NCI-H2196 (cell line): ENCODE data around the gene PRM3.

Experiments
- DNase-seq: peaks from one replicate; lab custom pipeline; 2025; ENCODE audit not compliant: unreplicated experiment; lab: John Stamatoyannopoulos, UW

PRM3 gene

GRCh38 chr16:11259655-11260595 lies 13.5 kb downstream of the PRM3 start:
- no peak for DNase-seq

GRCh38 chr16:11258553-11259492 lies 14.6 kb downstream of the PRM3 start:
- DNase-seq, result peak; percentile 47

GRCh38 chr16:11257131-11257938 lies 16.1 kb downstream of the PRM3 start:
- DNase-seq, result peak; percentile 80

GRCh38 chr16:11256661-11257130 lies 16.7 kb downstream of the PRM3 start:
- DNase-seq, result peak; percentile 45

GRCh38 chr16:11255737-11256660 lies 17.4 kb downstream of the PRM3 start, which contains the start of gene SOCS1:
Gene SOCS1 (minus strand): TSS chr16:11256204. CDS start chr16:11255478, 726 bp downstream.
- DNase-seq, result peak; percentile 87

GRCh38 chr16:11254913-11255736 lies 18.3 kb downstream of the PRM3 start:
- DNase-seq, result peak; percentile 31

GRCh38 chr16:11253995-11254912 lies 19.2 kb downstream of the PRM3 start:
- DNase-seq, result no peak

GRCh38 chr16:11253009-11253994 lies 20.1 kb downstream of the PRM3 start:
- DNase-seq, result no peak

- no peak for DNase-seq
Measured at GRCh38 chr16:11252482-11252931, 20.9 kb downstream of the PRM3 start.

- DNase-seq, result no peak
Measured at GRCh38 chr16:11251525-11252481, 21.6 kb downstream of the PRM3 start.

GRCh38 chr16:11250786-11251524 lies 22.5 kb downstream of the PRM3 start:
- DNase-seq, result no peak

- DNase-seq, result peak; percentile 70
Measured at GRCh38 chr16:11250091-11250785, 23.2 kb downstream of the PRM3 start.

- no peak for DNase-seq
Measured at GRCh38 chr16:11249233-11250061, 24.0 kb downstream of the PRM3 start.
